DMS79 treated with DMSO at 0.1 percent for 48 hours (cell line): Measurements from ENCODE around the gene KRT83.
A peak's percentile ranks its signal among the peaks of the same experiment; 100 is the strongest.
"Not testable (repeated sequence)": the region's sequence is repeated elsewhere in the genome, so short reads cannot be mapped to it uniquely, and the experiment has no call there.

ENCODE experiments used
- DNase-seq: peaks from one replicate; lab custom pipeline; 2025; lab: John Stamatoyannopoulos, UW

KRT83 gene

GRCh38 chr12:52353766-52354165, 32.6 kb upstream of the KRT83 start:
- no peak for DNase-seq

- DNase-seq: no peak
Measured at GRCh38 chr12:52352951-52353350, 31.8 kb upstream of the KRT83 start.

GRCh38 chr12:52351196-52352059, 30.2 kb upstream of the KRT83 start:
- DNase-seq: no peak

- DNase-seq: no peak
Measured at GRCh38 chr12:52350786-52351185, 29.6 kb upstream of the KRT83 start.

- DNase-seq: no peak
Measured at GRCh38 chr12:52350021-52350620, 28.9 kb upstream of the KRT83 start.

GRCh38 chr12:52349196-52349595, 28.0 kb upstream of the KRT83 start:
- no peak for DNase-seq

GRCh38 chr12:52347551-52348510, 26.6 kb upstream of the KRT83 start:
- DNase-seq: no peak

- DNase-seq: no peak
Measured at GRCh38 chr12:52347016-52347415, 25.8 kb upstream of the KRT83 start.

GRCh38 chr12:52346593-52346992, 25.4 kb upstream of the KRT83 start:
- no peak for DNase-seq

- DNase-seq: not testable (repeated sequence)
Measured at GRCh38 chr12:52345041-52345440, 23.8 kb upstream of the KRT83 start.

GRCh38 chr12:52344111-52344510, 22.9 kb upstream of the KRT83 start:
- no peak for DNase-seq

GRCh38 chr12:52343550-52343949, 22.4 kb upstream of the KRT83 start:
- DNase-seq: no peak

- peak; percentile 58 for DNase-seq
Measured at GRCh38 chr12:52342781-52343490, 21.7 kb upstream of the KRT83 start.

- DNase-seq: no peak
Measured at GRCh38 chr12:52341066-52341580, 19.9 kb upstream of the KRT83 start.

- no peak for DNase-seq
Measured at GRCh38 chr12:52338241-52338960, 17.2 kb upstream of the KRT83 start.

- no peak for DNase-seq
Measured at GRCh38 chr12:52337054-52337453, 15.9 kb upstream of the KRT83 start.

- DNase-seq: no peak
Measured at GRCh38 chr12:52336641-52337040, 15.4 kb upstream of the KRT83 start.

- peak; percentile 84 for DNase-seq
Measured at GRCh38 chr12:52335598-52336262, 14.5 kb upstream of the KRT83 start.

GRCh38 chr12:52334185-52334584, 13.0 kb upstream of the KRT83 start:
- DNase-seq: no peak

GRCh38 chr12:52333321-52333720, 12.1 kb upstream of the KRT83 start:
- no peak for DNase-seq
